ENCODE data around the gene DLGAP4.

GRCh38 chr20:36268440-36269342 is 37.4 kb upstream of the DLGAP4 start:
- TF ChIP-seq, protein P1, sequence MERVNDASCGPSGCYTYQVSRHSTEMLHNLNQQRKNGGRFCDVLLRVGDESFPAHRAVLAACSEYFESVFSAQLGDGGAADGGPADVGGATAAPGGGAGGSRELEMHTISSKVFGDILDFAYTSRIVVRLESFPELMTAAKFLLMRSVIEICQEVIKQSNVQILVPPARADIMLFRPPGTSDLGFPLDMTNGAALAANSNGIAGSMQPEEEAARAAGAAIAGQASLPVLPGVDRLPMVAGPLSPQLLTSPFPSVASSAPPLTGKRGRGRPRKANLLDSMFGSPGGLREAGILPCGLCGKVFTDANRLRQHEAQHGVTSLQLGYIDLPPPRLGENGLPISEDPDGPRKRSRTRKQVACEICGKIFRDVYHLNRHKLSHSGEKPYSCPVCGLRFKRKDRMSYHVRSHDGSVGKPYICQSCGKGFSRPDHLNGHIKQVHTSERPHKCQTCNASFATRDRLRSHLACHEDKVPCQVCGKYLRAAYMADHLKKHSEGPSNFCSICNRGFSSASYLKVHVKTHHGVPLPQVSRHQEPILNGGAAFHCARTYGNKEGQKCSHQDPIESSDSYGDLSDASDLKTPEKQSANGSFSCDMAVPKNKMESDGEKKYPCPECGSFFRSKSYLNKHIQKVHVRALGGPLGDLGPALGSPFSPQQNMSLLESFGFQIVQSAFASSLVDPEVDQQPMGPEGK (CRISPR knock-in tag; IDR thresholded peaks at IDR 0.05; ENCODE audit: borderline replicate concordance): no peak
- TF ChIP-seq ARNTL (CRISPR knock-in tag; IDR thresholded peaks at IDR 0.05; ENCODE audit: borderline replicate concordance, low read depth) (no peak), RARB (CRISPR knock-in tag; IDR thresholded peaks at IDR 0.05) (no peak), ZNF8 (CRISPR knock-in tag; IDR thresholded peaks at IDR 0.05) (no peak), ZNF70 (CRISPR knock-in tag; IDR thresholded peaks at IDR 0.05) (no peak), ESRRG (CRISPR knock-in tag; IDR thresholded peaks at IDR 0.05) (no peak), ZFP3 (CRISPR knock-in tag; IDR thresholded peaks at IDR 0.05) (no peak), TOX (CRISPR knock-in tag; IDR thresholded peaks at IDR 0.05; ENCODE audit: borderline replicate concordance) (no peak), POU6F1 (CRISPR knock-in tag; IDR thresholded peaks at IDR 0.05; ENCODE audit: borderline replicate concordance, low read depth) (no peak), OSR1 (CRISPR knock-in tag; IDR thresholded peaks at IDR 0.05) (no peak)

Measured in SK-N-SH treated with all-trans-retinoic acid at 6 μM for 48 hours (cell line).